DOHH2 (cell line): Measurements from ENCODE around the gene FMNL2.

Source experiments
- CTCF ChIP-seq: fragments of 200-600 bp; sonication (generic); IDR thresholded peaks from one replicate; pipeline ENCODE4 v1.5.1; 2014; ENCODE audit warnings: antibody characterized with exemption, mild to moderate bottlenecking, low read depth, low read length; ENCODE audit not compliant: poor library complexity, severe bottlenecking
- EZH2phosphoT487 ChIP-seq: fragments of 200-600 bp; sonication (generic); IDR thresholded peaks from 2 replicates; pipeline ENCODE4 v1.6.1; 2017; ENCODE audit warnings: borderline replicate concordance, mild to moderate bottlenecking, antibody characterized with exemption, low read length, moderate library complexity, mixed read lengths

- TF ChIP-seq CTCF (no peak), EZH2phosphoT487 (no peak)
Measured at GRCh38 chr2:152623775-152624174, 288.8 kb downstream of the FMNL2 start.
